GM12878 (cell line): Measurements from ENCODE around the gene NPIPB6. TPM values are rescaled to one million over a fixed set of nuclear protein-coding genes. Genes with fewer than 3 reads are reported as not detected.
"Not testable (repeated sequence)": the region's sequence is repeated elsewhere in the genome, so short reads cannot be mapped to it uniquely, and the experiment has no call there.

Experiments
- ATAC-seq: fragments of 200-7000 bp; cut with Tn5 transposase; 3 replicates; pipeline ENCODE4 v1.9.1; 2020; ENCODE audit warnings: mild to moderate bottlenecking, moderate library complexity
- BruUV-seq: library from RNA; stranded (reverse); fragments of 400-500 nt; replicated peaks from 2 replicates; lab custom pipeline; 2021; lab: Mats Ljungman, UMichigan
- CTCF ChIA-PET: fragments of 300-600 bp; sonication (Branson Sonifier 250); formaldehyde crosslinking; extraction: SDS; loops from one replicate; lab custom pipeline; 2021; ENCODE audit warnings: inconsistent platforms; lab: Yijun Ruan, JAX
- POLR2A ChIA-PET: fragments of 350-600 bp; formaldehyde crosslinking; extraction: SDS; loops from one replicate; lab custom pipeline; 2021; ENCODE audit warnings: inconsistent platforms; lab: Charles Lee
- RAD21 ChIA-PET: fragments of 300-600 bp; sonication (Branson Sonifier 250); formaldehyde crosslinking; loops from one replicate; lab custom pipeline; 2023; ENCODE audit warnings: antibody characterized with exemption; ENCODE audit not compliant: unreplicated experiment; lab: Charles Lee
- SMC1A ChIA-PET: fragments of 300-600 bp; sonication (Branson Sonifier 250); formaldehyde crosslinking; loops from one replicate; lab custom pipeline; 2023; ENCODE audit not compliant: unreplicated experiment, uncharacterized antibody; lab: Charles Lee
- DNase-seq: peaks from one replicate; pipeline ENCODE4 v3.0.0-alpha.2; 2011; ENCODE audit warnings: low read depth, low spot score
- FAIRE-seq: peaks from 3 replicates; lab custom pipeline; 2011; peaks lifted over from hg19 to GRCh38; lab: Jason Lieb, UNC
- H2AFZ ChIP-seq: 2 replicates; pipeline ENCODE4 v1.6.0; 2011; ENCODE audit warnings: low read depth, low read length, control low read depth; ENCODE audit not compliant: control insufficient read depth
- H3K27ac ChIP-seq: 2 replicates; pipeline ENCODE4 v1.5.1; 2011; ENCODE audit warnings: control low read depth; ENCODE audit not compliant: control insufficient read depth, insufficient read depth
- H3K27me3 ChIP-seq, 2 experiments: replicated peaks in 1 of 2; 2 replicates each; pipeline versions ENCODE4 v1.6.0 to v1.6.1; 2011; ENCODE audit warnings: low read length in 1 of 2; ENCODE audit not compliant: control insufficient read depth in 2 of 2, insufficient read depth in 2 of 2
- H3K36me3 ChIP-seq, 2 experiments: 2 replicates each; pipeline ENCODE4 v1.5.1; 2011; ENCODE audit warnings: low read length in 1 of 2; ENCODE audit not compliant: control insufficient read depth in 2 of 2, insufficient read depth in 2 of 2
- H3K4me1 ChIP-seq: 2 replicates; pipeline ENCODE4 v1.6.1; 2011; ENCODE audit warnings: mild to moderate bottlenecking, low read length, moderate library complexity, mixed read lengths; ENCODE audit not compliant: control insufficient read depth, insufficient read depth
- H3K4me2 ChIP-seq: 2 replicates; pipeline ENCODE4 v1.6.0; 2011; ENCODE audit warnings: control low read depth; ENCODE audit not compliant: control insufficient read depth, insufficient read depth
- H3K4me3 ChIP-seq: fragments of 200-600 bp; sonication (generic); 2 replicates; pipeline ENCODE4 v1.5.1; 2016
- H3K79me2 ChIP-seq: 2 replicates; pipeline ENCODE4 v1.6.0; 2011; ENCODE audit warnings: low read length; ENCODE audit not compliant: control insufficient read depth, insufficient read depth
- H3K9ac ChIP-seq: 2 replicates; pipeline ENCODE4 v1.8.0; 2011; ENCODE audit warnings: low read length, control low read depth, mixed read lengths; ENCODE audit not compliant: control insufficient read depth, insufficient read depth
- H3K9me3 ChIP-seq: replicated peaks from 3 replicates; pipeline ENCODE4 v1.5.1; 2011; ENCODE audit warnings: mild to moderate bottlenecking, low read length; ENCODE audit not compliant: control insufficient read depth, insufficient read depth
- H4K20me1 ChIP-seq: 2 replicates; pipeline ENCODE4 v1.6.0; 2011; ENCODE audit not compliant: control insufficient read depth, insufficient read depth
- WGBS: methylation state at CpG from one replicate; pipeline ENCODE4 v1.1.6; 2016; ENCODE audit warnings: low lambda C conversion rate; ENCODE audit not compliant: insufficient replicate concordance, insufficient coverage; ENCODE audit errors: missing lambda C conversion rate; 5-methylcytosine and 5-hydroxymethylcytosine counted together
- in situ Hi-C: fragments of 300-500 bp; cut with MboI; formaldehyde crosslinking; loops from 9 replicates; pipeline ENCODE4 v1.14.3; 2018; ENCODE audit warnings: mixed read lengths
- intact Hi-C: fragments of 100-400 bp; cut with micrococcal nuclease; formaldehyde crosslinking; loops from one replicate; pipeline ENCODE4 v1.14.2; 2022; ENCODE audit not compliant: unreplicated experiment
- polyA plus RNA-seq, 11 experiments: library from polyadenylated mRNA; depleted of rRNA in 4 of 11; unstranded in 6 of 11; stranded (reverse) in 5 of 11; fragments of >200 nt; fragmentation: Nextera tagmentation in 4 of 11; fragmentation: Illumina TruSeq in 1 of 11; extraction: Ambion mirVana in 4 of 11; extraction: Trizol in 1 of 11; gene quantifications; 1 replicate in 1 of 11; 2 replicates in 10 of 11; pipeline versions ENCODE4 v1.2.1 to v1.2.3, GENCODE V29; 2011 to 2016; ENCODE audit warnings: inconsistent platforms in 2 of 11, missing spikeins in 2 of 11, low read depth in 1 of 11
- total RNA-seq, 4 experiments: library from RNA; depleted of rRNA in 3 of 4; stranded (reverse); fragments of >200 nt in 3 of 4; fragmentation: Illumina TruSeq in 1 of 4; extraction: Trizol in 1 of 4; gene quantifications; 2 replicates each; pipeline versions ENCODE4 v1.2.1 to v1.2.3, GENCODE V29; 2013 to 2021

The NPIPB6 gene
- total and polyA plus RNA-seq, 10 of the 15 experiments (the other 5 are each of a cell fraction or from before 2014, with no cell fraction given) = 0.24 to 0.76 (median 0.44) TPM; not detected in 5

DNA sequence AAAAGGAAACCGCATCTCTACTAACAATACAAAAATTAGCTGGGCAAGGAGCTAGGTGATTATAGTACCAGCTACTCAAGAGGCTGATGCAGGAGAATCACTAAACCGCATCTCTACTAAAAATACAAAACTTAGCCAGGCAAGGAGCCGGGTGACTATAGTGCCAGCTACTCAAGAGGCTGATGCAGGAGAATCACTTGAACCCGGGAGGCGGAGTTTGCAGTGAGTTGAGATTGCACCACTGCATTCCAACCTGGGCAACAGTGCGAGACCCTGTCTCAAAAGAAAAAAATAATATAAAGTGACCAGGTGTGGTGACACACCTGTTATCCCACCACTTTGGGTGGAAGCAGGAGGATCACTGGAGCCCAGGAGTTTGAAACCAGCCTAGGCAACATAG lies 25.1 kb downstream of the NPIPB6 start:
- H3K27me3 ChIP-seq, ATAC-seq, H2AFZ ChIP-seq, BruUV-seq, SMC1A ChIA-PET, intact Hi-C loops, H3K27ac ChIP-seq, in situ Hi-C loops, H3K36me3 ChIP-seq, H3K9me3 ChIP-seq, POLR2A ChIA-PET, H4K20me1 ChIP-seq, CTCF ChIA-PET, H3K79me2 ChIP-seq, H3K4me1 ChIP-seq, H3K9ac ChIP-seq, H3K4me3 ChIP-seq, H3K4me2 ChIP-seq, DNase-seq, FAIRE-seq, RAD21 ChIA-PET: not testable (repeated sequence)
- 9% methylated on average over 3 of the region's 6 CpGs for WGBS

DNA sequence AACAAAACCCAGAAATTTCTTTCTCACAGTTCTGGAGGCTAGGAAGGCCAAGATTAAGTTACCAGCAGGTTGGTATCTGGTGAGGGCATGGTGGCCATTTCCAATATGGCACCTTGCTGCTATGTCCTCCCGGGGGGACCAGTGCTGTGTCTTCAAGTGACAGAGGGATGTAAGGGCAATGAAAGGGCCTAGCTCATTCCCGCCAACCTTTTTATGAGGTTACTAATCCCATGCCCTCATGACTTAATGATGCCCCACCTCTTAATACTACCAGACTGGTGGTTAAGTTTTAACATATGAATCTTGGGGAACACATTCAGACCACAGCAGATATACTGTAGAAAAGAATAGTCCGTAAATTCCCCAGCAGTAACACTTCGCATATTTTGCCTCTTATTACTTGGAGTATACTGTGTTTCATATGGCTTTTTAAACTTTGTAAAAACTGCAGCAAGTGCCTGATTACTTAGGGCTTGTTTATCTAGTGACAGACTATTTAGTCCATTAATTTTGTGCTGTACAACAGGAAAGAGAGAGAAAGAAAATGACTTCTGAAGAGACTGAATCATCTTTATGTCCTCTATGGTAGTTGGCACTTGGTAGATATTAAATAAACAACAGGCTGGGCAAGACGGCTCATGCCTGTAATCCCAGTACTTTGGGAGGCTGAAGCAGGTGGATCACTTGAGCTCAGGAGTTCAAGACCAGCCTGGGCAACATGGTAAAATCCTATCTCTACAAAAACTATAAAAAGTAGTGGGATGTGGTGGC lies 26.2 kb downstream of the NPIPB6 start:
- BruUV-seq, intact Hi-C loops, DNase-seq, SMC1A ChIA-PET, H3K27me3 ChIP-seq, ATAC-seq, H3K9ac ChIP-seq, H2AFZ ChIP-seq, FAIRE-seq, H3K36me3 ChIP-seq, H3K27ac ChIP-seq, H3K9me3 ChIP-seq, RAD21 ChIA-PET, in situ Hi-C loops, H3K79me2 ChIP-seq, H4K20me1 ChIP-seq, H3K4me1 ChIP-seq, CTCF ChIA-PET, H3K4me2 ChIP-seq, H3K4me3 ChIP-seq, POLR2A ChIA-PET: not testable (repeated sequence)
- 61% methylated on average over 5 of the region's 5 CpGs for WGBS

DNA sequence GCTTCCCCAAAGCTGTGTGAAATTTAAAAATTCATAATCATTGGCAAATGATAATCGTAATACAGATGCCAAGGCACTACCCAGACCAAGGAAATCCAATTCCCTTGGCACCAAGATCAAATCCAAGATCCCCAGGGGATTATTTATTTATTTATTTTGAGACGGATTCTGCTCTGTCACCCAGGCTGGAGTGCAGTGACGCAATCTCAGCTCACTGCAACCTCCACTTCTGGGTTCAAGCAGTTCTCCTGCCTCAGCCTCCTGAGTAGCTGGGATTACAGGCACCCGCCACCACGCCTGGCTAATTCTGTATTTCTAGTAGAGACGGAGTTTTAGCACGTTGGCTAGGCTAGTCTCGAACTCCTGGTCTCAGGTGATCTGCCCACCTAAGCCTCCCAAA lies 27.6 kb downstream of the NPIPB6 start:
- DNase-seq, H3K27ac ChIP-seq, H3K9ac ChIP-seq, H3K4me1 ChIP-seq, POLR2A ChIA-PET, H2AFZ ChIP-seq, FAIRE-seq, BruUV-seq, H3K9me3 ChIP-seq, intact Hi-C loops, H3K4me3 ChIP-seq, H3K27me3 ChIP-seq, CTCF ChIA-PET, H3K79me2 ChIP-seq, H3K4me2 ChIP-seq, RAD21 ChIA-PET, in situ Hi-C loops, SMC1A ChIA-PET, H3K36me3 ChIP-seq, H4K20me1 ChIP-seq, ATAC-seq: not testable (repeated sequence)
- 63% methylated on average over 8 of the region's 8 CpGs for WGBS

DNA sequence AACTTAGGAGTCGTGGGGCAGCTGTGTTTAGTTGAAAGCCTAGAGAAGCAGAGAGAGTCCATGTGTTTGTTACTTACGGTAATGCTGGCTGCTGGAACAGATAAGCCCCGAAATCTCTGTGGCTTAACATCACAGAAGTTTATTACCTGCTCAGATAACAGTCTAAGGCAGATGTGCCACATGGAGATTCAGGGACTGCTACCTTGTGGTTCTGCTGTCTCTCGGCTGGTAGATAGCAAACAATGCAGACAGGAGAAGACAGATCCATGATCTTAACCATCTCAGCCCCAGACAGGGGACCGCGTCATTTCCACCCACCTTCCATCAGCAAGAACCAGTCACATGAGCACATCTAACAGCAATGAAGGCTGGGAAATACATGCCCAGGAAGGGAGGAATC lies 30.7 kb downstream of the NPIPB6 start:
- H3K9ac ChIP-seq, H3K4me1 ChIP-seq, H2AFZ ChIP-seq, H3K9me3 ChIP-seq, intact Hi-C loops, BruUV-seq, H4K20me1 ChIP-seq, CTCF ChIA-PET, H3K36me3 ChIP-seq, H3K79me2 ChIP-seq, DNase-seq, SMC1A ChIA-PET, H3K27me3 ChIP-seq, FAIRE-seq, RAD21 ChIA-PET, H3K4me3 ChIP-seq, POLR2A ChIA-PET, in situ Hi-C loops, ATAC-seq, H3K4me2 ChIP-seq, H3K27ac ChIP-seq: not testable (repeated sequence)
- WGBS = 56% methylated on average over 6 of the region's 6 CpGs
